Gastroesophageal sphincter (tissue), 3 donors: ENCODE results near the gene GDF11.

ENCODE experiments used
- CTCF ChIP-seq, 4 experiments: fragments of 200-600 bp in 2 of 4; fragments of 450-650 bp in 2 of 4; sonication (generic) in 1 of 4; IDR thresholded peaks; one replicate each; pipeline ENCODE4 v1.5.1; 2017 to 2019; ENCODE audit warnings: antibody characterized with exemption in 4 of 4, mild to moderate bottlenecking in 2 of 4, moderate library complexity in 2 of 4
- POLR2A ChIP-seq, 2 donors: fragments of 450-650 bp; IDR thresholded peaks; one replicate each; pipeline ENCODE4 v1.6.1; 2017; ENCODE audit warnings: antibody characterized with exemption in 2 of 2, mild to moderate bottlenecking in 2 of 2, moderate library complexity in 1 of 2
- POLR2AphosphoS5 ChIP-seq: sonication (generic); formaldehyde crosslinking; IDR thresholded peaks from one replicate; pipeline ENCODE4 v1.6.1; 2017; ENCODE audit warnings: antibody characterized with exemption

- TF ChIP-seq CTCF (IDR thresholded peaks at IDR 0.05) (no peak), POLR2A (IDR thresholded peaks at IDR 0.05) (no peak), POLR2AphosphoS5 (no peak)
Observed at GRCh38 chr12:55694188-55694515, 48.8 kb upstream of the GDF11 start.
